GM10847 (cell line): Measurements from ENCODE around the gene LDAF1.

Source experiments
- POLR2A ChIP-seq: IDR thresholded peaks from 2 replicates; pipeline ENCODE4 v1.6.1; 2011; ENCODE audit not compliant: insufficient read length; ENCODE audit errors: extremely low read depth

The LDAF1 gene

DNA sequence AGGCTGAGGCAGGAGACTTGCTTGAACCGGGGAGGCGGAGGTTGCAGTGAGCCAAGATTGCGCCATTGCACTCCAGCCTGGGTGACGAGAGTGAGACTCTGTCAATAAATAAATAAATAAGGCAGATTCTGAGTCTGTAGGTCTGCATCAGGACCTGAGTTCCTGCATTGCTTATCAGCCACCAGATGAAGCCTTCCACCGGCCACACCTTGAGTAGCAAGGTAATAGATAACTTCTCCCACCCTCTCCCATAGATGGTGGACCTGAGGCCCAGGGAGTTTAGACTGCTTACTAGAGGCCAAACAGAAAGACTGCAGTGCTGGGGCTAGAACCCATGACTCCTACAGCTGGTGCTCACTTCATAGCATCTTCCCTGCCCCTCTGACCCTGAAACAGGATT lies 30.8 kb downstream of the LDAF1 start:
- TF ChIP-seq POLR2A, result no peak

DNA sequence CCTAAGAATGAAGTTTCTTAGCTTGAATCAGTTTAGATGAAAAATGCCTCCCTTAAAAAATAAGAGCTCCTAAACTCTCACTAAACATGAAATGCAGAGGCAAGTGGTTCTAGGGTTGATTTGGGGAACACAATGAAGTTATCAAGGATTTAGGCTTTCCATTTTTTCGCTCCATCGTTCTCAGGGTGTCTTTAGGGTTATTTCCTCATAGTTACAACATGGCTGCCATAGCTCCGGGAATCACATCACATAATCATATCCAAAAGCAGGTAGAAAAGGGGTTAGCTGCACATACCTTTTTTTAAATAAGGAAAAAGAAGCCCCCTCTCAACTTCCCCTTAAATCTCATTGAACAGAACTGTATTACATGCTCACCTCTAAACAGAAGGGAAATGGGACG lies 31.5 kb downstream of the LDAF1 start:
- no peak for TF ChIP-seq POLR2A

DNA sequence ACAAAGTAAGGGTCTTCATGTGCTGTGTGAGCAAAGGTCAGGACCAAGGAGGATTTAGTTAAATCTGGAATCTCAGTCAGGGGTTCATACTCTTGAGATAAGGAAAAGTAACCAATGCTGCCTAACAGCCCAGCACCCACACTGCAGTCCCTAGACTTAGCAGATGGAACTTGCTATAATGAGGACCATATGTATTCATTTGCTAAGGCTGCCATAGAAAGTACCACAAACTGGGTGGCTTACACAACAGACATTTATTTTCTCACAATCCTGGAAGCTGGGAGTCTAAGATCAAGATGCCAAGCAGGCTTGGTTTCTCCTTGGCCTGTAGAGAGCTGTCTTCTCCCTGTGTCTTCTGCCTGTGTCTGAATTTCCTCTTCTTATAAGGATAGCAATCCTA lies 32.1 kb downstream of the LDAF1 start:
- no peak for TF ChIP-seq POLR2A

- TF ChIP-seq POLR2A, result no peak
These were observed 34.5 kb downstream of the LDAF1 start for GRCh38 chr16:21192991-21193390.

DNA sequence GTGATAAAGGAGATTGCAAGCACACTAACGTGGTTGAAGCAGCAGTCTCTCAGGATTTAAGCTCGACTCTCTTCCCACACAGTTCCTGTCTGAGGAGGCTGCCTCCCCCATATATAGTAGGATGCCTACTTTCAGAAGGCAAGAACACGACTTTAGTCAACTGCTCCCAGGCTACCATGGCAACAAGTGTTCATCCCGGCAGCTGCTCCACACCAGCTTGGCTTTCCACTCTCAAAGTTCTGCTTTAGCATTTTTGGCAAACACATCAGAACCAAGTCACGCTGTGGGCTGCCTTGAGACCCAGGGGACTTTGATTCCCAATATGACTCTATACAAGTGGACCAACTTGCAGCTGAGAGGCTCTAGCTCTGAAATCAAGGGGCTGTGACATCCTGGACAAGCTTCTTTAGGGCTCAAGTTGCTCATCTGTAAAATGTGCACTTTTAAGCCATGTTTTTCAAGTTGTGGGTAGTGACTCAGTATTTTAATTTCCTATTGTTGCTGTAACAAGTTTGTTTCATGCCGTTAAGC lies 36.4 kb downstream of the LDAF1 start:
- TF ChIP-seq POLR2A, result no peak

GRCh38 chr16:21197112-21197511 lies 38.6 kb downstream of the LDAF1 start:
- no peak for TF ChIP-seq POLR2A

DNA sequence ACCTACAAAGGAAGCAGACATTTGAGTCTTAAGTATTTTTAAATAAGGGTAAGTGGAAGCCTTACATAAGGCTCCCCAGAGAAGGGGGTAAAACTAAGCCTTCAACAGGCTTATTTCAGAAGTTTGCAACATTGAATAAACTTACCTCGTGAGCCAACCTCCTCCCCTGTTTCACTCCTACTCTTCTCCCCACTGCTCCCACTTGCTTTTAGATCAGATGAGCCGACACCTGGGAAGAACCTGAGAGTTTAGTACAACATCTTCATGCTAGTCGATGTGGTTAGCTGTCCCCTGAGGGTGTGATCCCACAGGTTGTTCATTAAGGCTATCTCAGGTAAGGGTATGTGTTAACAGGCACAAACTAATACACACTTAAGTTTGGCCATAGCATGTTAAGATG lies 39.1 kb downstream of the LDAF1 start:
- TF ChIP-seq POLR2A, result no peak

DNA sequence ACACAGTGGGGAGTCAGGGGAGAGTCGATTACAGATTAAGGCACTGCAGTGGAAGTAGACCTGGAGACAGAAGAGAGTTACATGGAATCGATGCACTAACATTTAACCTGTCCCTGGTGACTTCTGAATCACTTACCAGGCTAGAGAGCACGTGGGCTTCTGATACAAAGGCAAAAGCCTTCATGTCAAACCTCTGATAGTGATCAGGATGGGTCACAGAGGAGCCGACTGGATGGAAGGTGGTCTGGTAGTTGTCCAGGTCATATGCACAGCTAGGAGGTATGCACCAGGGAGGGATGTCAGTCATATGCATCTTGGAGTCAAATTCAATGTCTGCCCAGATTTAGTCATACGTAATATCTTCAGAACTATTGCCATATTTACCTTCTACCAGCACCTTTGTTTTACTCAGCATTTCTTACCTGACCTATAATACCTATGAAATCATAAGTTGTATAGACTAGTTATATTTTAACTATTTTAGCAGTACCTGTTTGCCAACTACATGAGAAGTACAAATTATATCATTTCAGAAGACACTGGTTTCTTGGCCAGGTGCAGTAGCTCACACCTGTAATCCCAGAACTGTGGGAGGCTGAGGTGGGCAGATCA lies 41.2 kb downstream of the LDAF1 start:
- TF ChIP-seq POLR2A, result no peak

GRCh38 chr16:21203155-21203797 lies 44.8 kb downstream of the LDAF1 start:
- no peak for TF ChIP-seq POLR2A

DNA sequence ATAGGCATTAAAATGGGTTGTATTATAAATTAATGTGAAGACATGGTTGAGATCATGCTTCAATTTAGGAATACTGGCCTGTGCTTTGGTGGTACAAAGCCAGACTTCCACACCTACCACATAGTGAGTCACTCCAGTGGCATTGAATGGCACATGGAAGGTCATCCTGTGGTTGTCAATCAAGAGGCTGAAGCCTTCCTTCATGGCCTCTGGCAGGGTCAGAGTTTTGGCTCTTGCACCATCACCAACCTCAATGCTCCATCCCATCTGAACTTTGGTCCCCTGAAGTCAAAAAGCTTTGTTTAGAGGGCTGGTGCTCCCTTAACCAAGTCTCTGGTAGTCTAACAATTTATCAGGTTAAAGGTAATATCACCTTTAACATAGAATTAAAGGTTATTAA lies 46.8 kb downstream of the LDAF1 start:
- no peak for TF ChIP-seq POLR2A

DNA sequence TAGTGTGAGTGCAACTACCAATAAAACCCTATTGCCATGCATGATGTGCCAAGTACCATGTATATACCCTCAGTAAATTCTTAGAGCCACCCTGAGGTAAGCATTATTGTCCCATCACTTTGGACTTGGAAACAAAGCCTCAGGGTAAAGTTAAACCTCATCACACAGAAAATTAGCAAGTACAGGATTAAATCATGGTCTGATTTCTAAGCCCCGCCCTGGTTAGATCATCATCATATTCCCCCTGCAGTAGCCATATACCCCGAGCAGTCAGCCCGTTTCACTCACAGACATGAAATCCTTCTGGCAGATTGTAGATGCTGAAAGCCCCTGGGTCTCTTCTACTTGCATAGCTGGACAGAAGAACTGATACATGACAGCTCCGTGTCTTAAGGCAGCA lies 48.1 kb downstream of the LDAF1 start:
- TF ChIP-seq POLR2A, result no peak

DNA sequence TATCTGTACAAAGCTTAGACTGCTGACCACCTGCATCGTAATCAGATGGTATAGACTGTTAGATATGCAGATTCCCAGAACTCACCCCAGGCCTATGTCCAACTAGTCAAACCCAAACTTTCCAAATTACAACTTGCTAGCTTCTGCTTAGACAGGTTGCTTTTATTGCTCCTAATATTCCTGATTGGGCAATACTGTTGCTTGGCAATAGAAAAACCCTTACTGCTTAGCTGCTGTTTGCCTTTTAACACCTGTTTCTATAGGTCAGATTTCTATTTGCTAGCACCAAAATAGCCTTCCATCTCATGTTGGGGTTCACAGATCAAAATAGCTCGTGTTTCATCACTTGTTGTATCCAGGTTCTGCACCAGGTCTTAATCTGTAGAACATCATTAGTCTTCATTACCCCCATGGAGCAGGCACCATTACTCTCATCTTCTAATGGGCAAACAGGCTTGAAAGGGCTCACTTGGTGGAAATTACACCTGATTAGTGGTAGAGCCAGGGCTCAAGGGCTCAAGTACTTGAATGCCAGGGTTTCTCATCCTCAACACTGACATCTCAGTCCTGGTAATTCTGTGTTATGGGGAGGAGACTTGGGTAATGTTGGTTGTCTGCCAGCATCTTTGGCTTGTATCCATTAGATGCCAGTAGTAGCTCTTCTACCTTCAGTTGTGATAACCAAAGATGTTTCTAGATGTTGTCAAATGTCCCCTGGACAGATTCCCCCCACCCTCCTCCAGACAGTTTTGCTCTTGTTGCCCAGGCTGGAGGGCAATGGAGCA lies 50.2 kb downstream of the LDAF1 start:
- TF ChIP-seq POLR2A, result no peak

DNA sequence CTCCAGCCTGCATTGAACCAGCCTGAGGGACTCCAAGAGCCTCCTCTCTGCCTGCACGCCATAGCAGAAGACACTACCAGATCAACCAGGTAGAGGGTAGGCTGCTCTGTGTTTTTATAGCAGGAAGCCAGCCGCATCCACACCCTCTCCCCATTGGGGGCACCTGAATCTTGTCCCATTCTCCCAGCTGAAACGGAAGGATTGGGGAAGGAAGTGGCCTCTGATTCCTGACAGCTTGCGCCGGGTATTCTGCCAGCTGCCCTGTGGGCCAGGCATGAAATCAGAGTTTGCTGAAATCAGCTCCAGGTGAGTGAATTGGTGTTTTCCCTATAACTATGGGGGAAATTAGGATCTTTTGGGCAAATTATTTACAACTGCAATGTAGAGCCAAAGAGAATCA lies 53.0 kb downstream of the LDAF1 start, which contains the start of gene ZP2:
TSS of gene ZP2 (minus strand) at position 89 of the 400 bp plus-strand sequence. CDS start at position 62, 27 bp downstream.
- TF ChIP-seq POLR2A, result no peak

DNA sequence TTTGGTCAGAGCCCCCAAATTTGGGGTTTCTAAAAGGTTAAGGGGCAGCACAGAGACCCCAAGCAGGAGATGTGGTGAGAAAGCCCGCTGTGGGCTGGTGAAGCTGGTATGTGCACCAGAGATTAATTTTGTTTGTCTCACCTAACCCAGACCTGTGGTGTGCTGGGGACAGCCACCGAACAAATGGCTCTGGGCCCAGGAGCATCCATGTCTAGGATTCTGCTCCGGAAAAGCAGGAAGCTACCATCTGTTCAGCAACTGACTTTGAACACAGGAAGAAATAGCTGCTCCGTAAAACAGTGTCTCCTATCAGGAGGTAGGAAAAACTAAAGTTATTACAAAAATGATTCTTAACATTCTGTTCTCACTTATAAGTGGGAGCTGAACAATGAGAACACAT lies 55.6 kb downstream of the LDAF1 start:
- no peak for TF ChIP-seq POLR2A

DNA sequence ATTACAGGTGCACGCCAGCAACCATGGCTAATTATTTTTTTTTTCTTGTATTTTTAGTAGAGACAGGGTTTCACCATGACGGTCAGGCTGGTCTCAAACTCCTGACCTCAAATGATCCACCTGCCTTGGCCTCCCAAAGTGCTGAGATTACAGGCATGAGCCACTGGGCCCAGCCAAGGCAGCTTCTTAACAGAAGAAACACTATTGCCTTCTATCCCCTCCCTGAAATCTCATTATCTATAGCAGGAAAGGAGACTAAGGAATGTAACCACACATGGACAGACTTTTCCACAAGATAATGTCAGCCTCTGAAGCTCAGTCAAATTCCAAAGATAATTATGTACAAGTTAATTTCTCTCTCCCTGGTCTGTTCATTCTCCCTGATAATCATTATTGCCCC lies 58.6 kb downstream of the LDAF1 start:
- TF ChIP-seq POLR2A, result no peak

DNA sequence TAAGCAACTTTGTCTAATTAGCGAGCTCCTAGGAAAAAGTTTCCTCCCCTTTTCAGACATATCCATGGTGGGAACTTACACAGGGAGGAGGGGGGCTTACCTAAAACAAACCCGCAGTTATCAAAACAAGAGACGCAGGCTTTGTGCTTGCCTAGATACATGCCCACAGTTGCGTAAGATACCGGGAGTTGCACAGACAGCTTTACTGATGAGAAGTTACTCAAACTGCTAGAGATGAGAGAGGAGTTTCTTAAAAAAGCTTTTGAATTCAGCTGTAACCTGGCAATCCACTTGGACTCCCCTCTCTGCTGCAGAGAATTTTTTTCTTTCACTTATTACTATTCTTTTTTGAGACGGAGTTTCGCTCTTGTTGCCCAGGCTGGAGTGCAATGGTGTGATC lies 59.7 kb downstream of the LDAF1 start:
- no peak for TF ChIP-seq POLR2A
